Measurements from ENCODE around the gene MAN1C1. TPM values are rescaled to one million over a fixed set of nuclear protein-coding genes. Genes with fewer than 3 reads are reported as not detected.
A peak's percentile ranks its signal among the peaks of the same experiment; 100 is the strongest.

Gene MAN1C1
- total RNA-seq, 1 experiment from 2014 or later, result 9.3 TPM

GRCh38 chr1:25731626-25732370 lies 115.2 kb downstream of the MAN1C1 start:
- Histone ChIP-seq H3K23me2 (ENCODE audit: insufficient read length, low read depth, low read length, poor library complexity, severe bottlenecking) (no peaks in the 10 kb centered on the region), H3K27me3 (ENCODE audit: insufficient read depth, low read length) (no peaks in the 10 kb centered on the region), H4K20me1 (ENCODE audit: control insufficient read depth, insufficient read depth, insufficient read length) (no peaks in the 10 kb centered on the region), H3K4me1 (ENCODE audit: insufficient read depth, low read length) (no peaks in the 10 kb centered on the region; the same call in 1 of the 2 replicates), H3K18ac (ENCODE audit: insufficient read length, low read depth, low read length) (no peak overlapping the region), H2BK15ac (ENCODE audit: low read depth, low read length) (no peak overlapping the region), H2BK120ac (ENCODE audit: low read depth, low read length, poor library complexity, severe bottlenecking) (no peak overlapping the region), H3K4me2 (ENCODE audit: insufficient read depth, insufficient read length, low read length) (no peak overlapping the region), H3K56ac (ENCODE audit: insufficient read length, low read depth, low read length) (no peak overlapping the region), H2BK5ac (ENCODE audit: insufficient read length, low read length) (no peak overlapping the region), H4K8ac (replicated peaks; ENCODE audit: insufficient read length, low read depth, low read length) (no peak overlapping the region), H4K91ac (ENCODE audit: insufficient read length, low read depth, low read length) (no peak overlapping the region), H3K14ac (ENCODE audit: insufficient read depth, low read length) (no peak overlapping the region), H4K5ac (ENCODE audit: insufficient read length, low read depth, low read length) (no peak overlapping the region), H3K4ac (ENCODE audit: low read depth, low read length) (no peak overlapping the region), H3K23ac (ENCODE audit: insufficient read length, low read depth, low read length) (no peak overlapping the region), H3K9me3 (ENCODE audit: control insufficient read depth, low read depth, low read length) (no peaks in the 10 kb centered on the region), H3K79me2 (ENCODE audit: insufficient read depth, low read length) (no peaks in the 10 kb centered on the region), H2AK5ac (ENCODE audit: insufficient read length, low read length) (no peak overlapping the region), H3K9ac (ENCODE audit: extremely low read depth, insufficient read length, low read length) (no peak overlapping the region), H3K27ac (ENCODE audit: insufficient read length, low read depth, low read length) (no peak overlapping the region), H3K79me1 (ENCODE audit: insufficient read depth, low read depth, low read length, poor library complexity, severe bottlenecking) (no peaks in the 10 kb centered on the region), H2BK12ac (ENCODE audit: insufficient read length, low read depth, low read length) (no peak overlapping the region), H2AFZ (ENCODE audit: low read length) (no peak overlapping the region), H3T11ph (ENCODE audit: low read length) (no peak overlapping the region), H2BK20ac (ENCODE audit: low read depth, low read length, poor library complexity, severe bottlenecking) (no peak overlapping the region)
- Mint-ChIP-seq H3K36me3 (ENCODE audit: insufficient read depth in 1 of 3, low read depth in 3 of 3) (no peaks in the 10 kb centered on the region), H3K27me3 (ENCODE audit: low read depth) (peaks cover 2% of the 10 kb centered on the region; the same call in 1 of the 2 replicates), H3K9me3 (no peaks in the 10 kb centered on the region), H3K4me3 (no peak overlapping the region), H3K27ac (peak overlapping the region in 2 of 3 experiments; percentile 59 to 68; a peak in 3 of 7 replicates), H3K4me1 (peaks cover 18 to 20% of the 10 kb centered on the region in 2 experiments)
- DNase-seq, result no peak
- no peak for TF ChIP-seq CTCF (conservative IDR thresholded peaks at IDR 0.05)
- whole genome bisulfite sequencing (ENCODE audit: extremely low coverage, insufficient read length, low lambda C conversion rate), result no CpG with 5 or more reads among the region's 4 CpGs
